ENCODE data around the gene KRT35. TPM values are rescaled to one million over a fixed set of nuclear protein-coding genes. Genes with fewer than 3 reads are reported as not detected.

KRT35 gene
- total RNA-seq: 31.5 TPM

- DNase-seq: no peak
These were observed at the start of gene KRT35 for GRCh38 chr17:41481036-41481435. Gene KRT35 (minus strand): TSS chr17:41481151. CDS start chr17:41481097, 54 bp downstream.

GRCh38 chr17:41530062-41531048, 49.4 kb upstream of the KRT35 start:
- no peak for DNase-seq

DNA sequence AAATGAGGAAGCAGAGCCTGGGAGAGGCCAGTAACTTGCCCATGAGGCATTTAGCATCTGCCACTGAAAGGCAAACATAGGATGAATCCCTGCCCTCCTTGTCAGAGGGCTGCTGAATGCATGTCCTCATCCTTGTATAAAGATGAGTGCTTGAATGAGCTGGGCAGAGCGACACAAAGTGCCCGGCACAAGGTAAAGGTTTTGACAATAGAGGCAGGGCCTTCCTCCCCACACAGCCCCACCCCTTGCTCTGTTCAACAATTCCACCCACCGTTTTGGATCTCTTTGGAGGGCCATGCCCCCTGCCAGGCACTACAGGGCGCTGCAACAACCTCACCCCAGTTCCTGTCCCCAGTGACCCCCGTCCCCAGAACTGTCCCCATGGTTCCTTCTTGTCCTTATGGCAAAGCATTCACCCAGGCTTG, 48.6 kb upstream of the KRT35 start:
- DNase-seq: no peak

DNA sequence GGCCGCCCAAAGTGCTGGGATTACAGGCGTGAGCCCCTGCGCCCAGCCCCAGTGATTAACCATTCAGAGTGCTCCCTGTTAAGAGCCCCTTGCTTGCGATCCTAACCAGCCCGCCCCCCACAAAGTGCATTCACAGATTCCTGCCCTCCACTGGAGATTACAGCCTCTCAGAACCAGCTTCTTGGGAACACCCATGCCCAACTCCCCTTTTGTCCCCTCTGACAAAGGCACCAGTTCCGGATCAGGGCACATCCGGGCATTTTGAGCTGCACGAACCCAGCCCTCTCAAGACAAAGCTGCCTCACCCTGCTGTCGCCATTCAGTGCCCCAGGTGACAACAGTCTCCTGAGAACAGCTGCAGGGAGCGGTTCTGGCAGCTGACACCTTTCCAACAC, 48.0 kb upstream of the KRT35 start:
- DNase-seq: no peak

GRCh38 chr17:41527063-41528023, 46.4 kb upstream of the KRT35 start:
- no peak for DNase-seq

DNA sequence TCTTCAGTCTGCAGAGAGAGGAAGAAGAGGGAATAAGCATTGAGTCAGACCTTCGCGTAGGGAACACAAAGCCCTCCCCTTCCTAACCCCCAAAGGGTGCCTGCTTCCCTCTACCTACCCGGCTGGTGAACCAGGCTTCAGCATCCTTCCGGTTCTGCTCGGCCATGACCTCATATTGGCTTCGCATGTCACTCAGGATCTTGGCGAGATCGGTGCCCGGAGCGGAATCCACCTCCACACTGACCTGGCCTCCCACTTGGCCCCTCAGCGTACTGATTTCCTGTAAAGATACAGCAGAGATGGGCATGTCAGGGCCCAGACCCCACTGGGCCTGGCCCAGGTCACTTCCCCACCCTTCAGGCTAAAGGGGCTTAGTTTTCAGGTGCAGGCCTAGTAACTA, 43.3 kb upstream of the KRT35 start:
- no peak for DNase-seq

DNA sequence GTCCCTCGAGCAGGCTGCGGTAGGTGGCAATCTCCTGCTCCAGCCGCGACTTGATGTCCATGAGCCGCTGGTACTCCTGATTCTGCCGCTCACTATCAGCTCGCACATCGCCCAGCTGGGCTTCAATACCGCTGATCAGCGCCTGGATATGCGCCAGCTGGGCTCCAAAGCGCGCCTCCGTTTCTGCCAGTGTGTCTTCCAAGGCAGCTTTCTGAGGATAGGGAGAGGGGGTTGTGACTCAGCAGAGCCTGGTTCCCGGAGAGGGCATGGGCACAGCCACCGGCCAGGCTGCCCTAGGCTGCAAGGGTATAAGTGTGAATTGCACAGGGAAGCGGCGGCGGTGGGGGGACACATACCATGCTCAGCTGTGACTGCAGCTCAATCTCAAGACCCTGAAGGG, 42.8 kb upstream of the KRT35 start:
- no peak for DNase-seq

GRCh38 chr17:41523225-41523593, 42.3 kb upstream of the KRT35 start:
- DNase-seq: no peak

DNA sequence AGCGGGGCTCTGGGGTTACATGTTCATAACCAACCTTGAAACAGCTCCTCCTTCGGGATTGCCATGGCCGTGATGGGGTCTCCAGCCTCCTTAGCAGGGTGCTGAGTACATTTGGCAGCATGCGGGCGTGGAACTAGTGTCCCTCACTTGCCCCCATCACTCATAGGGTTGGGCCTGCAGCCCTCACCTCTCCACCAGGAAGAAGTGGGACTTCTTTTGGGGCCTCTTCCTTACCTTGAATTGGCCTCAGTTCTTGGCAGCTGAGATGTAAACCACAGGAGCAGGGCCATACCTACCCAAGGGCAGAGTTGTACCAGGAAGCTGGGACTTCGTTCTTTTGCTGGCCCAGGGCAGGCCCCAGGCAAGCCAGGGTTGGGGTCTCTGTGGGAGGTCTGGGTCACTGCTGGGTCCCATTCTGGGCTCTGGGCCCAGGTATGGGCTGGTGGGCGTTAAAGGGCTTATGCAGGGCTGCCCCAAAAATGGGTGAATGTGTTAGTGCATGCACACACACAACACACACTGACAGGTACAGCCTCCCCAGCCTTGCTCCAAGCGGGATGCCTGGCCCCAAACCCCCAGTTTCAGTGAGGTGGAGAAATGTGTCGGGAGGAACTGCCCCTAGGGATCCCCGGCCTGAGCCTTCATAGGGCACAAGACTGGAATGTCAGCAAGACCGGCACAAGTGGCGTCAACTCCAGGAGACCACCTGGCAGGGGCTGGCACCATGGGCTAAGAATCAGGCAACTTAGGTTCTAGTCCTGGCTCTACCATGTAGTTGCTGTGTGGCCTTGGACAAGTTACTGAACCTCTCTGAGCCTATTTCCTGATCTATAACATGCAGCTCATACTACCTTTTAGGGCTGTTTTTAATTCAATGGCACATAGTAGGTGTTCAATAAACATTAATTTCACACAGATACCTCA, 41.6 kb upstream of the KRT35 start:
- DNase-seq: no peak

GRCh38 chr17:41521574-41522261, 40.8 kb upstream of the KRT35 start:
- DNase-seq: no peak

GRCh38 chr17:41520821-41521521, 40.0 kb upstream of the KRT35 start:
- DNase-seq: no peak

DNA sequence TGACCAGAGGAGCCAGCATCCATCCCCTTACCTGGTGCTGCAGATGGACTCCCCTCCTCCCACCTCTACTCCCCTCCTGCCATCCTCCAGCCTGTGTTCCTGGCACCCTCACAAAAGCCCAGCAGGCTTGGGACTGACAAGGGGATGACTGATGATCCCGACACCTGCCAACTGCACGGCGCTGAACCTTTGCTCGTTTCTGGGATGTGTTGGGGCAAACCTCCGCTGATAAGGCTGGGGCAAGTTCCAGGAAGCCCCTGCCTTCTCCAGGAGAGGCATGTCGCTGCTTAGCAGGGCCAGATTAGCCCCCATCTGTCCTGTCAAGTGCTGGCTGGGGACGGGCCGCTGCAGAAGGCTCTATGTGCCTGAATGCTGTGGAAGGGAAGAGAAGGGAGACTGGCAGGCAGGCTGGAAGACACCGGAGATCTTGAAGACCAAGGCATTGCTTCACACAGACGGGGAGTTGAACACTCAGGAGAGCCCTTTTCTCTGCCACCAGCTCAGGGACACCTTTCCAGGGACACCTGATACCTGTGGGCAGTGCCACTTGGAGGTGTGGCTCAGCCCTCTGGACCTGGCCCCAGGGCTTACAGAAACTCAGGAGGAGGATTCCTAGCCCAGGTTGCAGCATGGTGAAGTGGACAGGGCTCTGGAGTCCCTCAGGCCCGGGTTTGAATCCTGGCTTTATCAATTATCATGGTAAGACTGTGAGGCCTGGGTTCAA, 38.7 kb upstream of the KRT35 start:
- peak; percentile 17 for DNase-seq

- no peak for DNase-seq
These were observed 38.0 kb upstream of the KRT35 start, which contains the start of gene KRT15 for GRCh38 chr17:41518789-41519449. Gene KRT15 (minus strand): TSS chr17:41518890. CDS start chr17:41518827, 63 bp downstream.

GRCh38 chr17:41518031-41518430, 37.1 kb upstream of the KRT35 start:
- no peak for DNase-seq

DNA sequence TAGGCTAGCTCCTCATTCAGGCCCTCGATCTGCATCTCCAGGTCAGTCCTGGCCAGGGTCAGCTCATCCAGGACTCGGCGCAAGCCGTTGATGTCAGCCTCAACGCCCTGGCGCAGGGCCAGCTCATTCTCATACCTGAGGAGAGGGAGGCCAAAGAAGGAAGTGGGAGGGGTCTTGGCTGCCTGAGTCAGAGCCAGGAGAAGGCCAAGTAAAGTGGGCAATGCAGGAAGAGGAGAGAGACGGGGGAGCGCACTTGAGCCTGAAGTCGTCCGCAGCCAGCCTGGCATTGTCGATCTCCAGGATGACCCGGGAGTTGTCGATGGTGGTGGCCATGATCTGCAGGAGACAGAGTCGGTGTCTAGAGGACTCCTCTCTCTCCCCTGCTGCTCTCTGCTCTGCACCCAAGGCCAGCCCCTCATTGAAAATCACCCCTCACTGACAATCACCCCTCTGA, 35.9 kb upstream of the KRT35 start:
- DNase-seq: no peak

DNA sequence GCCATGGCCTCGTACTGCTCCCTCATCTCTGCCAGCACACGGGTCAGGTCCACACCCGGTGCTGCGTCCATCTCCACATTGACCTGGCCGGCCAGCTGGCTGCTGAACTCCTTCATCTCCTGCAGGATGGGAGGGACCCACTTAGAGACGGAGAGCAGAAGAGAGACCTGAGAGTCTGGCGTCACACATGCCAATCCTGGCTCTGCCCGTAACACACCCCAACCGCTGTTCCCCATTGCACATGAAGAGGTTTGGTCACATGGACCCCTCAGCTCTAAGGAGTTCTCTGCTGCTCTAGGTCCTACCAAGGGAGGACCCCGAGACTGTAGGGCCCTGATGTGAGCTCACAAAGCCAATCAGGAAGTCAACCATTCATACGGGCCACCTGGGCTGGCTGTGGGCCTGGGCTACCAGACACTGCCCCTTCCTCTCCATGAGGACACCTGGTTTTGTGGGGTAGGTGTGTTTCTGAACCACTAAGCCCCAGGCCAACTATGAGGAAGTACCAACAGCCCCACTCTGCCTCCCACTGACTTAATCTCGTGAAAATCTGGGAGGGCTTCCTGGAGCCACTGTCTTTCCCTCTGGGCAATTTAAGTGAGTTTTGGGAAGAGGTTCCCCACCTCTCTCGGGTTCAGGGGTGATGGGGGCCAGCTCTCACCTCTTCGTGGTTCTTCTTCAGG, 35.3 kb upstream of the KRT35 start:
- DNase-seq: no peak

DNA sequence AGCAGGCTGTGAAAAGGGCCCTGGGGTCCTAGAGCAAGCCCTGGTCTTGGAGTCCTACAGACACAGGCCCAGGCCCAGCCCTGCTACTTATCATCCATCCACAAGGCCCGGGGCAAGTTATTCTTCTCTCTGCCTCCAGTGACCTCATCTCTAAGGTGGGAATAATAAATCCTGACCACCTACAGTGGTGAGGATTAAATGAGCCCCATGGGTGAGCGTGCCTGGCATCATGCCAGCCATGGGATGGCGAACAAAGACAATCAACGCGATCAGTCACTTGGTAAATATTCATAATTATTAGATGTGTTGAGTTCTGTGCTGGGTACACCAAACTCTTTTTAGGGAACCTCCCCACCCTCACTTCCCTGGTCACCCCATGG, 32.2 kb upstream of the KRT35 start:
- DNase-seq: no peak

DNA sequence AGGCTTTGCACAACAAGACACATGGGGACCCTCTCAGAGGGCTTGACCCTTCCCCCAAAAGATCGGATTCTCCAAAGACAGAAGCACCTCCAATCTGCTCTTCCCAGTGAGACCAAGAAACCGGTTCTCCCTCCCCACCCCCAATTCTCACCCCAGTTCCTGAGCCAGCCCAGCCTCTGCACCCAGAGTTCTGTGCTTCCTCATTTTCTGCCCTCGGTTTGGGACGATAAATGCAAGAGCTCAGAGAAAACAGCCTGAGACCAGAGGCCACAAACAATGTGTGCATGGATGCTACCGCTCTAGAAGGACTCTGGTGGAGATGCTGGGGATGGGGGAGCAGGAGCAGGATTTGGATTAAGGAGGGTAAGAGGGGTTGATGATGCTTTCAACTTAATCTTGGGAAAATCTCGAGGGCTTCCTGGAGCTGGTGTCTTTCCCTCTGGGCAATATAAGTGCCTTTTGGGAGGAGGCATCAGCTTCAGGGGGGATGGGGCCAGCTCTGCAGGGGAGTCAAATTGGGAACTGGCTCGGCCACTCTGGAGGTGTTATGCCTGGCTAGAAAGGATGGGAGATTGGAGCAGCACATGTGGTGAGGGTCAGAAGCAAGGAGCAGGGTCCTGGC, 31.7 kb upstream of the KRT35 start:
- no peak for DNase-seq

All from skin of body (tissue), 2 donors.